ENCODE measurements around the gene AKT1S1. TPM values are rescaled to one million over a fixed set of nuclear protein-coding genes. Genes with fewer than 3 reads are reported as not detected.

The AKT1S1 gene
- polyA plus RNA-seq, 1 experiment = 42.0 TPM

GRCh38 chr19:49887665-49888509, 10.7 kb upstream of the AKT1S1 start:
- no peak for DNase-seq (ENCODE audit: low read depth)
- POLR2A ChIA-PET = no interaction called here
- TF ChIP-seq CTCF (IDR thresholded peaks at IDR 0.05; ENCODE audit: insufficient read depth, low read depth, low read length) = no peak
- CTCF ChIA-PET = no interaction called here
- Histone ChIP-seq H3K4me3 (ENCODE audit: low read depth, low read length) (no peak overlapping the region), H3K27me3 (ENCODE audit: control insufficient read depth, insufficient read depth, low read length) (no peaks in the 10 kb centered on the region; the same call in 1 of the 2 replicates), H3K36me3 (ENCODE audit: control insufficient read depth, insufficient read depth, low read length) (peaks cover 20% of the 10 kb centered on the region)

- ChIA-PET CTCF (no interaction called here), POLR2A (no interaction called here)
- Histone ChIP-seq H3K4me3 (ENCODE audit: low read depth, low read length) (no peak overlapping the region), H3K27me3 (ENCODE audit: control insufficient read depth, insufficient read depth, low read length) (no peaks in the 10 kb centered on the region; the same call in 1 of the 2 replicates), H3K36me3 (ENCODE audit: control insufficient read depth, insufficient read depth, low read length) (peaks cover 25% of the 10 kb centered on the region)
- TF ChIP-seq CTCF (IDR thresholded peaks at IDR 0.05; ENCODE audit: insufficient read depth, low read depth, low read length) = no peak
- no peak for DNase-seq (ENCODE audit: low read depth)
Measured at GRCh38 chr19:49887037-49887664, 10.0 kb upstream of the AKT1S1 start.

- Histone ChIP-seq H3K36me3 (ENCODE audit: control insufficient read depth, insufficient read depth, low read length) (peaks cover 44% of the 10 kb centered on the region), H3K27me3 (ENCODE audit: control insufficient read depth, insufficient read depth, low read length) (no peaks in the 10 kb centered on the region), H3K4me3 (ENCODE audit: low read depth, low read length) (no peak overlapping the region)
- ChIA-PET POLR2A (no interaction called here), CTCF (no interaction called here)
- no peak for DNase-seq (ENCODE audit: low read depth)
- TF ChIP-seq CTCF (IDR thresholded peaks at IDR 0.05; ENCODE audit: insufficient read depth, low read depth, low read length) = no peak
Measured at GRCh38 chr19:49884760-49885159, 7.6 kb upstream of the AKT1S1 start.

- no peak for TF ChIP-seq CTCF (IDR thresholded peaks at IDR 0.05; ENCODE audit: insufficient read depth, low read depth, low read length)
- Histone ChIP-seq H3K4me3 (ENCODE audit: low read depth, low read length) (no peak overlapping the region), H3K27me3 (ENCODE audit: control insufficient read depth, insufficient read depth, low read length) (no peaks in the 10 kb centered on the region), H3K36me3 (ENCODE audit: control insufficient read depth, insufficient read depth, low read length) (peaks cover 45% of the 10 kb centered on the region)
- ChIA-PET POLR2A (no interaction called here), CTCF (no interaction called here)
- DNase-seq (ENCODE audit: low read depth) = no peak
Measured at GRCh38 chr19:49884109-49884508, 7.0 kb upstream of the AKT1S1 start.

- CTCF ChIA-PET = no interaction called here
Measured at GRCh38 chr19:49883094-49883493, 5.9 kb upstream of the AKT1S1 start.

More at GRCh38 chr19:49883094-49883493, 5.9 kb upstream of the AKT1S1 start:
- Histone ChIP-seq H3K4me3 (ENCODE audit: low read depth, low read length) (no peak overlapping the region), H3K36me3 (ENCODE audit: control insufficient read depth, insufficient read depth, low read length) (peaks cover 45% of the 10 kb centered on the region), H3K27me3 (ENCODE audit: control insufficient read depth, insufficient read depth, low read length) (no peaks in the 10 kb centered on the region)
- no peak for TF ChIP-seq CTCF (IDR thresholded peaks at IDR 0.05; ENCODE audit: insufficient read depth, low read depth, low read length)
- no peak for DNase-seq (ENCODE audit: low read depth)
- POLR2A ChIA-PET = no interaction called here
